ENCODE measurements around the gene ANKRD23.
A peak's percentile ranks its signal among the peaks of the same experiment; 100 is the strongest.
"Not testable (repeated sequence)": the region's sequence is repeated elsewhere in the genome, so short reads cannot be mapped to it uniquely, and the experiment has no call there.

ANKRD23 gene

GRCh38 chr2:96866986-96867755 lies 23.4 kb upstream of the ANKRD23 start:
- peak overlapping the region; percentile 84 for H3K4me3 ChIP-seq (ENCODE audit: low read depth, low read length)
- TF ChIP-seq CTCF (IDR thresholded peaks at IDR 0.05; ENCODE audit: low read depth, low read length, missing control alignments): no peak
- DNase-seq (ENCODE audit: low read depth): no peak
- in situ Hi-C loops (cut with HindIII; ENCODE audit: low sequenced_read_pairs): no loop called here

- TF ChIP-seq CTCF (IDR thresholded peaks at IDR 0.05; ENCODE audit: low read depth, low read length, missing control alignments): no peak
- in situ Hi-C loops (cut with HindIII; ENCODE audit: low sequenced_read_pairs): no loop called here
- DNase-seq (ENCODE audit: low read depth): no peak
- peak overlapping the region; percentile 12 for H3K4me3 ChIP-seq (ENCODE audit: low read depth, low read length)
Observed at GRCh38 chr2:96866586-96866985, 22.8 kb upstream of the ANKRD23 start.

- in situ Hi-C loops (cut with HindIII; ENCODE audit: low sequenced_read_pairs): no loop called here
- DNase-seq (ENCODE audit: low read depth): no peak
- no peak for TF ChIP-seq CTCF (IDR thresholded peaks at IDR 0.05; ENCODE audit: low read depth, low read length, missing control alignments)
- H3K4me3 ChIP-seq (ENCODE audit: low read depth, low read length): no peak overlapping the region
Observed at GRCh38 chr2:96866149-96866548, 22.3 kb upstream of the ANKRD23 start.

GRCh38 chr2:96865654-96866053 lies 21.8 kb upstream of the ANKRD23 start:
- H3K4me3 ChIP-seq (ENCODE audit: low read depth, low read length): no peak overlapping the region
- DNase-seq (ENCODE audit: low read depth): no peak
- TF ChIP-seq CTCF (IDR thresholded peaks at IDR 0.05; ENCODE audit: low read depth, low read length, missing control alignments): no peak
- in situ Hi-C loops (cut with HindIII; ENCODE audit: low sequenced_read_pairs): no loop called here

GRCh38 chr2:96864343-96865091 lies 20.7 kb upstream of the ANKRD23 start:
- in situ Hi-C loops (cut with HindIII; ENCODE audit: low sequenced_read_pairs): no loop called here
- no peak for TF ChIP-seq CTCF (IDR thresholded peaks at IDR 0.05; ENCODE audit: low read depth, low read length, missing control alignments)
- no peak overlapping the region for H3K4me3 ChIP-seq (ENCODE audit: low read depth, low read length)
- no peak for DNase-seq (ENCODE audit: low read depth)

GRCh38 chr2:96863575-96864342 lies 19.9 kb upstream of the ANKRD23 start:
- no peak for DNase-seq (ENCODE audit: low read depth)
- no peak for TF ChIP-seq CTCF (IDR thresholded peaks at IDR 0.05; ENCODE audit: low read depth, low read length, missing control alignments)
- in situ Hi-C loops (cut with HindIII; ENCODE audit: low sequenced_read_pairs): no loop called here
- H3K4me3 ChIP-seq (ENCODE audit: low read depth, low read length): no peak overlapping the region

GRCh38 chr2:96863056-96863455 lies 19.2 kb upstream of the ANKRD23 start:
- DNase-seq (ENCODE audit: low read depth); in situ Hi-C loops (cut with HindIII; ENCODE audit: low sequenced_read_pairs); H3K4me3 ChIP-seq (ENCODE audit: low read depth, low read length): not testable (repeated sequence)
